Tibial nerve (tissue), 4 donors: Measurements from ENCODE around the gene FAM228B.

Source experiments
- EP300 ChIP-seq, 2 donors: sonication (generic); formaldehyde crosslinking; IDR thresholded peaks; one replicate each; pipeline ENCODE4 v1.6.1; 2017; ENCODE audit warnings: antibody characterized with exemption in 2 of 2, mild to moderate bottlenecking in 1 of 2
- TF ChIP-seq, protein P1 (sequence below), 5 experiments: fragments of 200-600 bp in 3 of 5; fragments of 450-650 bp in 2 of 5; sonication (generic) in 3 of 5; IDR thresholded peaks; one replicate each; pipeline ENCODE4 v1.5.1; 2016 to 2019; ENCODE audit warnings: antibody characterized with exemption in 5 of 5, mild to moderate bottlenecking in 3 of 5, moderate library complexity in 2 of 5

DNA sequence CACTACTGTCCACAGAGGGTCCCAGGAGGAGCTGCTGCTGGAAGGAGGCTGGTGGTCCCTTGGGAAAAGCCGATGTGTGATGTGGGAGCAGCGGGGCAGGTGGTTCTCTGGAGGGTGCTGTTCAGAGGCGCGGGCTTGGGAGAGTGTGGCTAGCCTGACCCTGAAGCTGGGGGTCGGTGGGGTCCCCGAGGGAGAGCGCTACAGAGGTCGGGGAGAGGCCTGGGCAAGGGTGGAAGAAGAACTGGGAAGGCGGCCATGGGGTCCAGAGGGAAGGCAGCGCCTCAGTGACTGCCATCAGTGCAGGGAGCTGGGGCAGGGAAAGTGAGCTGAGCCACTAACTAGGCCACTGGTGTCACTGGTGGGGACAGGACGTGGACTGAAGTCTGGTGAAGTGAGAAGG is 84.1 kb downstream of the FAM228B start:
- TF ChIP-seq, protein P1, sequence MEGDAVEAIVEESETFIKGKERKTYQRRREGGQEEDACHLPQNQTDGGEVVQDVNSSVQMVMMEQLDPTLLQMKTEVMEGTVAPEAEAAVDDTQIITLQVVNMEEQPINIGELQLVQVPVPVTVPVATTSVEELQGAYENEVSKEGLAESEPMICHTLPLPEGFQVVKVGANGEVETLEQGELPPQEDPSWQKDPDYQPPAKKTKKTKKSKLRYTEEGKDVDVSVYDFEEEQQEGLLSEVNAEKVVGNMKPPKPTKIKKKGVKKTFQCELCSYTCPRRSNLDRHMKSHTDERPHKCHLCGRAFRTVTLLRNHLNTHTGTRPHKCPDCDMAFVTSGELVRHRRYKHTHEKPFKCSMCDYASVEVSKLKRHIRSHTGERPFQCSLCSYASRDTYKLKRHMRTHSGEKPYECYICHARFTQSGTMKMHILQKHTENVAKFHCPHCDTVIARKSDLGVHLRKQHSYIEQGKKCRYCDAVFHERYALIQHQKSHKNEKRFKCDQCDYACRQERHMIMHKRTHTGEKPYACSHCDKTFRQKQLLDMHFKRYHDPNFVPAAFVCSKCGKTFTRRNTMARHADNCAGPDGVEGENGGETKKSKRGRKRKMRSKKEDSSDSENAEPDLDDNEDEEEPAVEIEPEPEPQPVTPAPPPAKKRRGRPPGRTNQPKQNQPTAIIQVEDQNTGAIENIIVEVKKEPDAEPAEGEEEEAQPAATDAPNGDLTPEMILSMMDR (IDR thresholded peaks at IDR 0.05), result no peak
- no peak for TF ChIP-seq EP300 (IDR thresholded peaks at IDR 0.05)
